Astrocyte of the spinal cord (primary cell): ENCODE results near the gene VPS25.

ENCODE experiments used
- DNase-seq: peaks from one replicate; pipeline ENCODE4 v3.0.0; 2011; ENCODE audit warnings: low read depth, low spot score
- H3K4me3 ChIP-seq: 2 replicates; pipeline ENCODE4 v1.5.1; 2011; ENCODE audit warnings: low read depth, mild to moderate bottlenecking, low read length, moderate library complexity
- in situ Hi-C: cut with HindIII; loops from 2 replicates; pipeline ENCODE4 v1.10.0; 2017; ENCODE audit warnings: low sequenced_read_pairs
- TF ChIP-seq, protein P1 (sequence below): IDR thresholded peaks from 2 replicates; pipeline ENCODE4 v1.5.1; 2012; ENCODE audit warnings: low read depth, mild to moderate bottlenecking, low read length, inconsistent platforms

VPS25 gene

DNA sequence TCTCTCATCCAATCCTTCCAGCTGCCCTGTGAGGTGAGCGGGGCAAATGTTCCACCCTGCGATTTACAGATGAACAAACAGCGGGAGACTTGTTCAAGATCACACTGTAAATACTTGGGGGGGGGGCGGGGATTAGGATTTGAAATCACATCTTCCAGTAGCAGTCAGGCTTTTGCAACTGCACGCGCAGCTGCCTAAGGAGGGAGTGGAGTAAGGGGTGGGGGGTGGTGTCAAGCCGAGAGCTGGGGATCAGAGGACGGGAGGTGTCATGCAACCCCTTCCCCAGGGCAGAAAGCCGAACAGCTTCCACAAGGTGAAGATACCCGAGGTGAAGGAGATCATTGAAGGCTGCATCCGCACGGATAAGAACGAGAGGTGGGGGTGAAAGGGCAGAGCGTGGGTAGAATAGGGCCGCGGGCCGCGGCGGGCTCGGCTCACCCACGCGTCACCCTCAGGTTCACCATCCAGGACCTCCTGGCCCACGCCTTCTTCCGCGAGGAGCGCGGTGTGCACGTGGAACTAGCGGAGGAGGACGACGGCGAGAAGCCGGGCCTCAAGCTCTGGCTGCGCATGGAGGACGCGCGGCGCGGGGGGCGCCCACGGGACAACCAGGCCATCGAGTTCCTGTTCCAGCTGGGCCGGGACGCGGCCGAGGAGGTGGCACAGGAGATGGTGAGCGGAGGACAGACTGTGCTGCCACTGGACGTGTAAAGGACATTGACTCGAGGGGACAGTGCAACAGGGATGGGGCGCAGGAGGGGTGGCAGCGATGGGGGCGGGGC is 11.8 kb downstream of the VPS25 start:
- no peak for DNase-seq
- H3K4me3 ChIP-seq, result no peak overlapping the region
- TF ChIP-seq, protein P1, sequence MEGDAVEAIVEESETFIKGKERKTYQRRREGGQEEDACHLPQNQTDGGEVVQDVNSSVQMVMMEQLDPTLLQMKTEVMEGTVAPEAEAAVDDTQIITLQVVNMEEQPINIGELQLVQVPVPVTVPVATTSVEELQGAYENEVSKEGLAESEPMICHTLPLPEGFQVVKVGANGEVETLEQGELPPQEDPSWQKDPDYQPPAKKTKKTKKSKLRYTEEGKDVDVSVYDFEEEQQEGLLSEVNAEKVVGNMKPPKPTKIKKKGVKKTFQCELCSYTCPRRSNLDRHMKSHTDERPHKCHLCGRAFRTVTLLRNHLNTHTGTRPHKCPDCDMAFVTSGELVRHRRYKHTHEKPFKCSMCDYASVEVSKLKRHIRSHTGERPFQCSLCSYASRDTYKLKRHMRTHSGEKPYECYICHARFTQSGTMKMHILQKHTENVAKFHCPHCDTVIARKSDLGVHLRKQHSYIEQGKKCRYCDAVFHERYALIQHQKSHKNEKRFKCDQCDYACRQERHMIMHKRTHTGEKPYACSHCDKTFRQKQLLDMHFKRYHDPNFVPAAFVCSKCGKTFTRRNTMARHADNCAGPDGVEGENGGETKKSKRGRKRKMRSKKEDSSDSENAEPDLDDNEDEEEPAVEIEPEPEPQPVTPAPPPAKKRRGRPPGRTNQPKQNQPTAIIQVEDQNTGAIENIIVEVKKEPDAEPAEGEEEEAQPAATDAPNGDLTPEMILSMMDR, result no peak
- in situ Hi-C loops, result no loop called here

DNA sequence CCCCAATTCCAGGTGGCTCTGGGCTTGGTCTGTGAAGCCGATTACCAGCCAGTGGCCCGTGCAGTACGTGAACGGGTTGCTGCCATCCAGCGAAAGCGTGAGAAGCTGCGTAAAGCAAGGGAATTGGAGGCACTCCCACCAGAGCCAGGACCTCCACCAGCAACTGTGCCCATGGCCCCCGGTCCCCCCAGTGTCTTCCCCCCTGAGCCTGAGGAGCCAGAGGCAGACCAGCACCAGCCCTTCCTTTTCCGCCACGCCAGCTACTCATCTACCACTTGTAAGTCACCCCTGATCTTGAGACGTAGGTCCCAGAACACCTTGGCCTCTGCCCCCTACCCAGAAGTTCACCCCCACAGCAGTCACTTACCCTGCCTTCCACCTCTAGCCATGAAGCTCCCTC is 14.0 kb downstream of the VPS25 start:
- H3K4me3 ChIP-seq, result no peak overlapping the region
- no peak for DNase-seq
- in situ Hi-C loops, result no loop called here
- TF ChIP-seq, protein P1, result no peak

DNA sequence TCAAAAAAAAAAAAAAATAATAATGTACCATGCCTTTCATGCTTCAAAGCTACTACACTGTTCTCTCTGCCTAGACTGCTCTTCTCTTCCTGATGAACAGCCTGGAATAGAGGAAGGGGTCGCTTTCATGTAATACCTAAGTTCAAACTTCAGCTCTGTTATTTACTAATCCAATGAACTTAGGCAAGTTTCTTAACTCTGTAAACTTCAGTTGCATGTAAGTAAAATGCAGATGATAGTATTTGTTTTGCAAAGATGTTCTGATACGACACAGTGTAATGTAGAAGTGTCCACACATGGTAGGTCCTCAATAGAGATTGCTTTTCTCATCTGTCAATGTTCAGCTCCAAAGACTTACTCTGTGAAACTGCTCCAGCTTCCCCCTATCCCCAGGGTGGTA is 18.7 kb downstream of the VPS25 start:
- in situ Hi-C loops, result no loop called here
- no peak overlapping the region for H3K4me3 ChIP-seq
- DNase-seq, result no peak
- TF ChIP-seq, protein P1, result no peak

DNA sequence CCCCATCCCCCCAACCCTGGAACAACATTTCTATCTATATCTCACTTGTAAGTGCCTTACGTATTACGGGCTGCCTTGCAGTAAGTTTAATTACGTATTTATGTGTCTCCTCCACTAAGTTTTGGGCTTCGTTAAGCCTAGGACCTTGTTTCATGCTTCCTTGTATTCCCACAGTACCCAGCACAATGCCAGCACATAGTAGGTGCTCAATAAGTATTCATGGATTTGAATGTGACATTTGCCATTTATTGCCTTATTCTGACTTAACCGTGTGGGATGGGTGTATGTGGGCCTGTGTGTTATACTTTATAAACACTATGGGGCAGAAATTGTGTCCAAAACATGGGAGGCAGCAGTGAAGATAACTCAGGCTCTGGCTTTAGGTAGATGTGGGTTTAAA is 19.3 kb downstream of the VPS25 start:
- in situ Hi-C loops, result no loop called here
- no peak for DNase-seq
- H3K4me3 ChIP-seq, result no peak overlapping the region
- TF ChIP-seq, protein P1, result no peak

DNA sequence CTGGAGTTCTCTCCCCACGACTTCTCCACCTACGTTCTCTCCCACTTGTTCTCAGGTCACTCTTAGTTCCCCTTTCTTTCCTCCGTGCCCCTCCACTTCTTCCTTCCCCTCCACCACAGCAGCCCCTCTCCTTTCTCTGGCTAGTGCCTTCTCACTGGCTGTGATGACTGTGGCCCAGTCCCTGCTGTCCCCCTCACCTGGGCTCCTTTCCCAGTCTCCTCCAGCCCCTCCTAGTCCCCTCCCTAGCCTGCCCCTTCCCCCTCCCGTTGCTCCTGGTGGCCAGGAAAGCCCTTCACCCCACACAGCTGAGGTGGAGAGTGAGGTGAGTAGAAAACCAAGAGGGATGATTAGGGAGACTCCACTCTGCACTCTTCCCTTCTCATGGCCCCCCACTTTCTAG is 21.8 kb downstream of the VPS25 start:
- in situ Hi-C loops, result no loop called here
- TF ChIP-seq, protein P1, result no peak
- H3K4me3 ChIP-seq, result no peak overlapping the region
- DNase-seq, result no peak

DNA sequence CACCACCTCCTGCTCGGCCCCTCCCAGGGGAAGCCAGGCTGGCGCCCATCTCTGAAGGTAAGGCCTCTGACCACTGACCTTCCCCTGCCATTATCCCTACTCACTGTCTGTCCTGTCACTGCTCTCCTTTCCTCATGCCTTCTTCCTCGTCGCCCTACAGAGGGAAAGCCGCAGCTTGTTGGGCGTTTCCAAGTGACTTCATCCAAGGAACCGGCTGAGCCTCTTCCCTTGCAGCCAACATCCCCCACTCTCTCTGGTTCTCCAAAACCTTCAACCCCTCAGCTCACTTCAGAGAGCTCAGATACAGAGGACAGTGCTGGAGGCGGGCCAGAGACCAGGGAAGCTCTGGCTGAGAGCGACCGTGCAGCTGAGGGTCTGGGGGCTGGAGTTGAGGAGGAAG is 22.2 kb downstream of the VPS25 start:
- TF ChIP-seq, protein P1, result no peak
- no peak for DNase-seq
- in situ Hi-C loops, result no loop called here
- no peak overlapping the region for H3K4me3 ChIP-seq
